GM12878 (cell line): Measurements from ENCODE around the gene NEAT1. TPM values are rescaled to one million over a fixed set of nuclear protein-coding genes. Genes with fewer than 3 reads are reported as not detected.
A peak's percentile ranks its signal among the peaks of the same experiment; 100 is the strongest.

Source experiments
- BRCA1 ChIP-seq: IDR thresholded peaks from 2 replicates; pipeline ENCODE4 v1.6.1; 2011; ENCODE audit warnings: low read depth, low read length, improper control_type of control experiment
- CEBPZ ChIP-seq: fragments of 150-350 bp; IDR thresholded peaks from 2 replicates; pipeline ENCODE4 v1.6.1; 2016; ENCODE audit warnings: low read depth, low read length
- EP300 ChIP-seq, 2 experiments: fragments of 150-350 bp in 1 of 2; IDR thresholded peaks; 2 replicates each; pipeline ENCODE4 v1.6.1; 2011 to 2012; ENCODE audit warnings: low read depth in 2 of 2, low read length in 2 of 2, borderline replicate concordance in 1 of 2, improper control_type of control experiment in 1 of 2, inconsistent platforms in 1 of 2; ENCODE audit not compliant: control insufficient read depth in 1 of 2
- ESRRA ChIP-seq: IDR thresholded peaks from 2 replicates; pipeline ENCODE4 v1.6.1; 2012; ENCODE audit warnings: mild to moderate bottlenecking, low read length, improper control_type of control experiment
- ETV6 ChIP-seq, 2 experiments: fragments of 450-650 bp in 1 of 2; IDR thresholded peaks in 1 of 2; conservative IDR thresholded peaks in 1 of 2; 2 replicates each; pipeline ENCODE4 v1.6.1; 2014; ENCODE audit warnings: antibody characterized with exemption in 1 of 2, borderline replicate concordance in 1 of 2, low read depth in 1 of 2, mild to moderate bottlenecking in 1 of 2, moderate library complexity in 1 of 2
- FOXK2 ChIP-seq: fragments of 450-650 bp; IDR thresholded peaks from 2 replicates; pipeline ENCODE4 v1.6.1; 2017; ENCODE audit warnings: mild to moderate bottlenecking, moderate library complexity
- FOXM1 ChIP-seq: IDR thresholded peaks from 2 replicates; pipeline ENCODE4 v1.6.1; 2012; ENCODE audit warnings: low read depth, mild to moderate bottlenecking, inconsistent platforms, low read length, moderate library complexity
- IRF3 ChIP-seq: fragments of 450-650 bp; IDR thresholded peaks from 2 replicates; pipeline ENCODE4 v1.6.1; 2014; ENCODE audit warnings: mild to moderate bottlenecking
- MEF2B ChIP-seq: fragments of 450-650 bp; IDR thresholded peaks from 2 replicates; pipeline ENCODE4 v1.6.1; 2018; ENCODE audit warnings: mild to moderate bottlenecking, moderate library complexity; ENCODE audit not compliant: partially characterized antibody, poor library complexity, severe bottlenecking
- MTA3 ChIP-seq: IDR thresholded peaks from 2 replicates; pipeline ENCODE4 v1.6.1; 2012; ENCODE audit warnings: low read length, inconsistent platforms, borderline replicate concordance
- NFYA ChIP-seq: IDR thresholded peaks from 2 replicates; pipeline ENCODE4 v1.6.1; 2011; ENCODE audit warnings: low read depth, mild to moderate bottlenecking, low read length, improper control_type of control experiment, borderline replicate concordance
- SREBF1 ChIP-seq: IDR thresholded peaks from 2 replicates; pipeline ENCODE4 v1.6.1; 2012; ENCODE audit warnings: mild to moderate bottlenecking, low read length
- ZNF217 ChIP-seq: fragments of 450-650 bp; IDR thresholded peaks from 2 replicates; pipeline ENCODE4 v1.6.1; 2017; ENCODE audit warnings: antibody characterized with exemption, mild to moderate bottlenecking
- ZNF592 ChIP-seq: fragments of 450-650 bp; IDR thresholded peaks from 2 replicates; pipeline ENCODE4 v1.6.1; 2017; ENCODE audit warnings: mild to moderate bottlenecking, moderate library complexity
- ZNF687 ChIP-seq: fragments of 450-650 bp; IDR thresholded peaks from 2 replicates; pipeline ENCODE4 v1.6.1; 2017; ENCODE audit warnings: mild to moderate bottlenecking, moderate library complexity
- polyA plus RNA-seq, 11 experiments: library from polyadenylated mRNA; depleted of rRNA in 4 of 11; unstranded in 6 of 11; stranded (reverse) in 5 of 11; fragments of >200 nt; fragmentation: Nextera tagmentation in 4 of 11; fragmentation: Illumina TruSeq in 1 of 11; extraction: Ambion mirVana in 4 of 11; extraction: Trizol in 1 of 11; gene quantifications; 1 replicate in 1 of 11; 2 replicates in 10 of 11; pipeline versions ENCODE4 v1.2.1 to v1.2.3, GENCODE V29; 2011 to 2016; ENCODE audit warnings: inconsistent platforms in 2 of 11, missing spikeins in 2 of 11, low read depth in 1 of 11
- total RNA-seq, 4 experiments: library from RNA; depleted of rRNA in 3 of 4; stranded (reverse); fragments of >200 nt in 3 of 4; fragmentation: Illumina TruSeq in 1 of 4; extraction: Trizol in 1 of 4; gene quantifications; 2 replicates each; pipeline versions ENCODE4 v1.2.1 to v1.2.3, GENCODE V29; 2013 to 2021

Gene NEAT1
- total and polyA plus RNA-seq, 10 of the 15 experiments (the other 5 are each of a cell fraction or from before 2014, with no cell fraction given), result 13.6 to 328 (median 69.4) TPM

- no peak for TF ChIP-seq ZNF217
- TF ChIP-seq BRCA1, result no peak
- no peak for TF ChIP-seq MEF2B
- no peak for TF ChIP-seq SREBF1
- TF ChIP-seq NFYA, result no peak
- TF ChIP-seq CEBPZ, result no peak
- no peak for TF ChIP-seq ZNF687
- no peak for TF ChIP-seq FOXK2
- 0 out of 2 replicates have a peak, but pooled peaks have one; percentile 57 for TF ChIP-seq ZNF592
- no peak for TF ChIP-seq FOXM1
- peak; percentile 78 to 85; a peak in 2 of 4 replicates for TF ChIP-seq EP300 (IDR thresholded peaks at IDR 0.05; ENCODE audit: borderline replicate concordance in 1 of 2, control insufficient read depth in 1 of 2, low read depth in 2 of 2, low read length in 2 of 2)
- 0 out of 2 replicates have a peak, but pooled peaks have one; percentile 45 for TF ChIP-seq ESRRA
- TF ChIP-seq MTA3, result no peak
- peak in 1 of 2 experiments; percentile 76; a peak in 1 of 4 replicates for TF ChIP-seq ETV6 (conservative IDR thresholded peaks at IDR 0.05 in 1 of 2, IDR thresholded peaks at IDR 0.05 in 1 of 2; ENCODE audit: borderline replicate concordance in 1 of 2, low read depth in 1 of 2)
- TF ChIP-seq IRF3, result no peak
These were observed 3.6 kb downstream of the NEAT1 start (continued) for GRCh38 chr11:65425971-65426838.
